HS-27A (cell line): Measurements from ENCODE around the gene CCN2.

ENCODE experiments used
- DNase-seq: peaks from one replicate; pipeline ENCODE4 v3.0.0-alpha.2; 2012; ENCODE audit warnings: low read depth, missing footprints

Gene CCN2

DNA sequence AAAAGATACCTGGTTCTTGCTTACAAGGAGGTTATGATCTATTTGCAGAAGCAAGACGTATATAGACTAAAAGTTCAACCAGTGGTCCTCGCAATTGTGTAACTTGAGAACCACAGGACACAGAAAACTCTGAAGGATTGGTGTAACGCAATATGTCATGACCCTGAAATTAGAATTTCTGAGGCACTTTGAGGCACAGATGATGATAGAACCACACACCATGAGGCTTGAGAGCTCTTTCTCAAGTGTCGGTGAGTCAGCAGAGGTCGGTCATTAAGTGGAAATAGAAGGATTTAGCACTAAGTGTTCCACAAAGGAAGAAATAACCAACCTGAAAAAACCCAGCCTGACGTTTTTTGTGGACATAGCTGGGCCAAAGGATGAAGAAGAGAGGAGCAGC is 15.3 kb upstream of the CCN2 start:
- no peak for DNase-seq

DNA sequence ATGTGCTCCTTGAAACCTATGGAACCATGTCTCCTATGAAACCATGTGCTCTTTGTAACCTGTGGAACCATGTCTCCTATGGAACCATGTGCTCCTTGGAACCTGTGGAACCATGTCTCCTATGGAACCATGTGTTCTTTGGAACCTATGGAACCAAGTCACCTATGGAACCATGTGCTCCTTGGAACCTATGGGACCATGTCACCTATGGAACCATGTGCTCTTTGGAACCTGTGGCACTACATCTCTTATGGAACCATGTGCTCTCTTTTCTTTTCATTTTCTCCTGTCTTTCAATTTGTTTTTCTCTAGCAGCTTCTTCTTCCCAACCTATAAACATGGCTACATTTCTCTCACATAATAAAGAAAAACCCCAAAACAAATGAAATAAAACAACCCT is 11.9 kb upstream of the CCN2 start:
- DNase-seq: no peak

DNA sequence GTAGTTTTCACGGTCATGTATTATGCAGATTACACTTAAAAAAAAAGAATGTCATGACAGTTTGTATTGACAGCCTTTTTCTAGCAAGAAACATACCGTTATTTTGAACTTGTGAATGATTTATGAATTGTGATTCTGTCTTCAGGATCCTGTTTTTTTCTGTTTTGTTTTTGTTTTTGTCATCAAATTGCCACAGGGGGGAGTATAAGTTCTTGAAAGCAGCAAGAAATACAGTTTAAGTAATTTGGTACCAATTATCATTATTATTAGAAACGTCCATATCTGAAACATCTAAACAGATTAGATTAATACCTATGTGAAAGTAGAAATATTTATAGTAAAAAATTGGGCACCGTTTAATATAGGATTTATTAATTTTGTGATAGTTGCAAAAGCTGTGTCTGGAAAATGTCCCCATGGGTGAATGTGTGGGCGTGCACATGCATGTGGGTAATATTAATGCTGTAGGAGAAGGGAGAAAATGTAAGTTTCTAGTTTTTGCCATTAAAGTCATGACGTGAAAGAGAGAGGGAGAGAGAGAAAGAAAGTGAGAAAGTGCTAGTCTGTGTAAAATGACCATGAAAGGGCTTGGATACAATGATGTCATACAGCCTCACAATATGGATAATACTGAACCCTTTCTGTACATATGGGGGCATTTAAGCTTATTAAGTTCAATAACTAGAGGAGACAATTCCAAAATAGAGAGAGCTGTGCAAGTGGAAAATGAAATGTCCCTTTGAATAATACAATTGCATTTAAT is 9.4 kb upstream of the CCN2 start:
- DNase-seq: no peak

DNA sequence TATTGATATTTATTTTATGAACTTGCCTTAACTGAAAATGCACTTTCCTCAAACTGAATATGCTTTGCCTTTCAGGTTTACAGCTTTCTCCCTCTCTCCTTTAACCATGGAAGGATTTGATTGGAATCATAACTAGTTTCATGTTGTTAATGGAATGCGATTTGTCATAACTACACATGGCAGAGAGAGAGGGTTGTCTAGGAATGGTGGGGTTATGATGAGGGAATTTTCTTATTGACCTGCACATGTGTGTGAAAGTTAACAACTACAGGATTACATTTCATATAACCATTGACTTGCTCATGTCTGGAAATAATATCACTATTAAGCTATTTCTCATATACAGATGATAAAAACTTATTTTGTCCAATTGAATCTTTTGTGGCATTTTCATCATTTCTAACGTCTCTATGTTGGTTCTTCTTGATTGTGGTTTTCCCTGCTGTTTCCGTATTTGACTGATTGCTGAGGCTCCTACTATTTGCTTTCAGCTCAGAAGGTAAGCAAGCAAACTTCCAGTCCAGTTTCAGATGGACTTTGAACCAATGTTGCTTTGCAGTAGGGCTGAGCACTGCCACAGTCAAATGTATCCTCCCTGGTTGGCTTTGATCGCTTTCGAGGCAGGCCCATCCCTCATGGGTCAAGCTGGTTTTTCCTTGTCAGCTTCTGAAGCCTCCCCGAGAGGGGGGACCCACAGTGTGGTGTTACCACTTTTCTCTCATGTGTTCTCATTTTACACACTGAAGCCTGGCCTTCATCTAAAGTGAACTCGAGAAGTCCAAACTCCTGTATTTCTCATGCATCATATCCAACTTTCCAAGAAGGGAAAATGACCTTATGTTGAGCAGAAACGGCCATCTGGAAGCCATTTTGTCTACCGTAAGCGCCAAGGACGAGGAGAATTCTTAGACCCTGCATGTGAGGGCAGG is 7.6 kb upstream of the CCN2 start:
- DNase-seq: no peak

DNA sequence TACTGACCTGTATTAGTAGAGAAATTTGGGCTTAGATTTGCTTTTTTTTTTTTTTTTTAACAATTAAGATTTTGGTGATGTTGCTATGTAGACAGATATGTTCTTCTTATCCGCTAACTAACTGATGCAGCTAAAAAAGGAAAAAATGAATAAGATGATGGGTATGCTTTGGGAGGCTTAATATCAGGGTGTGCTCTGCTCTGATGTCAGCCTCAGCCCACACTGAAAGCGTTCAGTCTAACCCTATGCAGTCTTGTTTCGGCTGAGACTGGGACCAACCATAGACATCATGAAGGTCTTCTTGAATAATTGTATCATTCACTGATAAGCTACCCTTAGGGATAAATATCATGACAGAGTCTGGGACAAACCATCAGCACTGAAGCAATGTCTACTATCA is 6.9 kb upstream of the CCN2 start:
- no peak for DNase-seq

DNA sequence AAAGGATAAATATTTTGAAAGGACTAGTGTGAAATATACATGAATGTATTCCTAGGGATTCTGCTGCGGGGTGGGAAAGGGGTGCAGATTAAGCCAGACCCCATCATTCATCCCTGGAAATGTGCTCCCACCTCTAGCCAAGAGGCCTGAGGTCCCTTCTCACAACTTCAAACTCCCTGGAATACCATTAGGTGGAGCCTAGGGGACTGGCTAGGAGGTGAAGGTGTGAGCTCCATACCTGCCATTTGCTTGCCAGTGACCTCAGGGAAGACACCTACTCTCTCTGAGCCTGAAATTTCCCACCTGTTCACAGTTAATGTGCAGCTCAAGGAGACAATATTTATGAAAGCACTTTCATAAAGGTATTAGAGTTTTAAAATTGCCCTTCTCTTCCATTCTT is 4.7 kb upstream of the CCN2 start:
- DNase-seq: no peak

DNA sequence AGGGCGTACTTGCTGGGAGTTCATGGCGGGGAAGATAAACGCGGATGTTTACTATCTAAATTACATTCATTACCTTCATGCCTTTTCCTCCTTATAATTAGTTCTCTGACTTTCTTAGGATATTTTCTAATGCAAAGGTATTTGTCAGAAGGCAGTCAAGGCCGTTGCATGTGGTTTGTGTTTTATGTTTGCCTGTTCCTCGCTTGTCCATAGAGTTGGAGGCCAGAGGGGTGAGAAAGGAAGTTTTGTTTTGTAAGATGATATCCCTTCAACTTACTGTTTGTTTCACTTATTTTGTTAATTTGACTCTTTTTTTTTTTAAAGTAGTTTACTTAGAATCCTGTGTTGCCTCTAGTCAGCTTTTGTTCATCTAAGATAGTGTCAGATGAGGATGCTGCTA is 4.0 kb upstream of the CCN2 start:
- DNase-seq: no peak

DNA sequence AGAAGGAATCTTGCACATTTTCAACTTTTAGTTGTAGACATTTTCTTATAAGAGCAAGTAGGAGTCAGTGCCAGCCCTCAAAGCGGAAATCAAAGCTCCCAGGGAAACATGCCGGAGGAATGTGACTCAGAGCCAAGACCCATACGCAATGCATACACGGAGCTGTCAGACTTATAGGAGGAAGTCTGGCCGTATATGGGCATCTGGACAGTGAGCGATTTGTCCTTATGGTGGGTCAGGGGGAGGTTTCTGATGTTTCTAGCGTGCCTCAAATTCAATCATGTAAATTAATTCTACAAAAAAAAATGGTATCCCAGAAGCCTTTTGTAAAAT is 3.6 kb upstream of the CCN2 start:
- peak; percentile 94 for DNase-seq

DNA sequence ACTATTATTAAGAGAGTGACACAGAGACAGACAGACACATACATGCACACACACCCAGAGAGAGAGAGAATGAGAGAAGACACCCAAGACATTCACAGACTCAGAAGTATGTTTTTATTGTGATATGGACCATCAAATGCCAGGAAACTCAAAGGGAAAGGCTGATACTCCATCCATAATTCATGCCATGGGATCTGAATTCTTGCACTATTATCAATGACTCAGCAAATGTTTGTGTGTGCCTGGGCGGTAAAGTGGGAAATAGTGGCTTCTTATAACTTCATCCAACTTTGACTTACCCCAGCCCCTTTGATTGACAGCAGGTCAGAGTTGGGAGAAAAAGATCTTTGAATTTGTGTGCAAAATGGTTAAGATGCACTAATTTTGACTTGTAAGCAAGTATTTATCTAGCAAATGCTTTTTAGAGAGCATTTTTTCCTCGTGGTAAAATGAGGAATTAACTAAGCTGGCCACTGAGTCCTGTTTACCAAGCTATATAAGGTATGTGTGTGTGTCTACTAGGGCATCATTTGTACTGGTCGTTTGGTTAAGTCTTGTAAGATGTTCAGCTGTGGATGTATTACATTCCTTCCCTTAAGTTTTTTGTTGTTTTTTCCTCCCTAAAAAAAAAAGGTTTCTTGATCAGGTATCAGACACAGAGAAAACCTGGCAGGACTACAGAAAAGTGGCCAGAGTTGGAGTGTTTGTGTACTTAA is 3.0 kb upstream of the CCN2 start:
- no peak for DNase-seq

DNA sequence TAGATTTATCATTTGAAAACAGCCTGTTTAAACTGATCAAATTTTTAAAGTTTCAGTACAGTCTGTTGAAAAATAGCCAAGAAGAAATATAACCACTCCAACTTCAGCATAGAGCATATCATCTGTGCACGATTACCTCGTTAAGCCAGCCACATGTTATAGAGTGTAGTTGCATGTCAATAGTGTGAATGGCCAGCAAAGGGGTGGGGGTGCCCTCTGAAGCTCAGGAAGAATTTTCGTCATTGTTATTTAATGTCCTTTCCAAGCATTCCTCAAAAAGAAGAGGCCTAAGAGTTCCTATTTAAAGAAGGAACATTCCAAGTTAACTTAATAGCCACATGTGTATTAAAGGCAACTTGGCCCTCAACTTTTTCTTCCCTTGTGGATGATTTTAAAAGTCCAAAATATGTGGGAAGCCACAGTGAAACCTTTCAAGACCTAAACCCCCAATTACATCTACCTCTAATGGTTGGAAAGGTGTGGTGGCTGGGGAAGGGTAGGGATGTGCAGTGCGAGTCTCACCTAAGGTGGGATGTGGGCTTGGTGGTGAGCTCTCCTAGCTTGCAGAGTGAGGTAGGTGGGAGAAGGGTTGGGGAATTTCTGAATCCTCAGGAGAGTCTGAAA is 1.8 kb upstream of the CCN2 start:
- no peak for DNase-seq

DNA sequence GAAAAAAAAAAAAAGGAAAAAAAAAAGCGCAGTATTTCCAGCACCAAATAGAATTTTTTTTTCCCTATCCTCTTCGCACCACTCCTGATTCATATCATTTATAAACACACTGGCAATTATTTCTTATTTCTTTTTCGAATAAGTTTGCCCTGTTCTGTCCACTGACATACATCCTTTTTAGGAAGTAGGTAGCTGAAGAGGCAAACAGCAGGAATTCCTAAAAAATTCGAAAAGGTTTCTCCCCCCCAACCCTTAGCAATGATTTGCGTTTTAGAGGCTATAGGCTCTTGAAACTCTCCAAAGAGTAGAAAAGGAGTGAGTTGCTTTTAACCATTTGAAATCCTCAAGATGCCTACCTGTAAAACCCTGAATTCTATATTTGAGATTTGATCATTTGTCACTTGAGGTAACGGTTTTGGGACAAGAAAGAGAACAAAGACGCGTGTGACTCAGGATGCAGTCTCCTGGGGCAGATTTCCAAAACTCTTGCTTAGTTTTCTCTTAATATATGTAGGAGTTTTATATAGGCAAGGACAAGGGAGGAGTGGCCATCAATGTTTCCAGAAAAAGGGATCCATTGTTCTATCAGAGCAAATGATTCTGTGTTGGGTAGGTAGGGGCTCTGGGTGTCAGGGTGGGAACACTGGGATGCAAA is 531 bp upstream of the CCN2 start:
- DNase-seq: no peak

DNA sequence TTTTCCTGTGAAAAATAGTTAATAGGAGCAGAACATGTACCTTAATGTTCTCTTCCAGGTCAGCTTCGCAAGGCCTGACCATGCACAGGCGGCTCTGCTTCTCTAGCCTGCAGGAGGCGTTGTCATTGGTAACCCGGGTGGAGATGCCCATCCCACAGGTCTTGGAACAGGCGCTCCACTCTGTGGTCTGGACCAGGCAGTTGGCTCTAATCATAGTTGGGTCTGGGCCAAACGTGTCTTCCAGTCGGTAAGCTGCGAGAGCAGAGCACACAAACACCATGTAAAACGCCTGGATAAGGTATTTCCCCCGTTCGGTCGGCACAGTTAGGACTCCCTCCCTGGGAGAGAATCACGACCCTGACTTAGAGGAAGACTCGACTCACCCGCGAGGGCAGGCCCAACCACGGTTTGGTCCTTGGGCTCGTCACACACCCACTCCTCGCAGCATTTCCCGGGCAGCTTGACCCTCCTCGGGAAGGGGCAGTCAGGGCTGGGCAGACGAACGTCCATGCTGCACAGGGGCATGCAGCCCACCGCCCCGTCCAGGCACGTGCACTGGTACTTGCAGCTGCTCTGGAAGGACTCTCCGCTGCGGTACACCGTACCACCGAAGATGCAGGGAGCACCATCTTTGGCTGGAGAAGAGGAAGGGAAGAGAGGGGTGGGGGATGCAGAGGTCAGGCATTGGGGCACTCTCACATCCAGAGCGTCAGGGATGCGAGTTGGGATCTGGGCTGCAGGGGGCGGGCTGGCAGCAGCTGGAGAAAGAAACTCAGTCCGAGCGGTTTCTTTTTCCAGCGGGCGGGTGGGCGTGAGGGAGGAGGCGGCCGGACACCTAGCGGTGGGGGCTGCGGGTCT is 1.0 kb downstream of the CCN2 start:
- DNase-seq: no peak

DNA sequence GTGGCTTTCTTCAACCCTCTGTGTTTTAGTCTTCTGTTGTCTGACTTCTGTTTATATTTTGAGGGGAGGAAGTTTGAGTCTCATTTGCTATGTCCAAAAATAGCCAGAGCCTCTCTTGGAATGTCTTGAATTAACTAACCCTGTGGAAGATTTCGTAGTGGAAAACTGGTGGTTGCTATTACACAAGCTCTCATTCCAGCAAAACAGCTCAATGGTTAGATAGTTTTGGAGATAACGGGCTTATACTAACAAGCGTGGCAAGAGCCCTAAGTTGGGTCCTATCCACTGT is 1.6 kb downstream of the CCN2 start:
- no peak for DNase-seq

DNA sequence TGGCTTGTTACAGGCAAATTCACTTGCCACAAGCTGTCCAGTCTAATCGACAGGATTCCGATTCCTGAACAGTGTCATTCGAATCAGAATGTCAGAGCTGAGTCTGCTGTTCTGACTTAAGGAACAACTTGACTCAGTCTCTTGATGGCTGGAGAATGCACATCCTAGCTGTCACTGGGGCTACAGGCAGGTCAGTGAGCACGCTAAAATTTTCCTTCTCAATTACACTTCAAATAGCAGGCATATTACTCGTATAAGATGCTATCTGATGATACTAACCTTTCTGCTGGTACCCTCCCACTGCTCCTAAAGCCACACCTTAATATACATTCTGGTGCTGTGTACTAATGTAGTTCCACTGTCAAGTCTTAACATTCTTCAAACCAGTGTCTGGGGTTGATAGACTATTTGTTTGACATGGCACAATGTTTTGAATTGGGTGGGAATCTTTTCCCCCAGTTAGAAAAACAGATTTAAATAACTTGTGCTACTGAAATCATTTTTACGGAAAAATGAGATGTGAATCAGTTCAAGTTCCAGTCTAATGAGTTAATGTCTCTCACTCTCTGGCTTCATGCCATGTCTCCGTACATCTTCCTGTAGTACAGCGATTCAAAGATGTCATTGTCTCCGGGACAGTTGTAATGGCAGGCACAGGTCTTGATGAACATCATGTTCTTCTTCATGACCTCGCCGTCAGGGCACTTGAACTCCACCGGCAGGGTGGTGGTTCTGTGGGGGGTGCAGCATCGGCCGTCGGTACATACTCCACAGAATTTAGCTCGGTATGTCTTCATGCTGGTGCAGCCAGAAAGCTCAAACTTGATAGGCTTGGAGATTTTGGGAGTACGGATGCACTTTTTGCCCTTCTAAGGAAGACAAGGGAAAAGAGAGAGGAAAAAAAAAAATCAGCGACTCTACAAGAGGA is 2.2 kb downstream of the CCN2 start:
- no peak for DNase-seq

DNA sequence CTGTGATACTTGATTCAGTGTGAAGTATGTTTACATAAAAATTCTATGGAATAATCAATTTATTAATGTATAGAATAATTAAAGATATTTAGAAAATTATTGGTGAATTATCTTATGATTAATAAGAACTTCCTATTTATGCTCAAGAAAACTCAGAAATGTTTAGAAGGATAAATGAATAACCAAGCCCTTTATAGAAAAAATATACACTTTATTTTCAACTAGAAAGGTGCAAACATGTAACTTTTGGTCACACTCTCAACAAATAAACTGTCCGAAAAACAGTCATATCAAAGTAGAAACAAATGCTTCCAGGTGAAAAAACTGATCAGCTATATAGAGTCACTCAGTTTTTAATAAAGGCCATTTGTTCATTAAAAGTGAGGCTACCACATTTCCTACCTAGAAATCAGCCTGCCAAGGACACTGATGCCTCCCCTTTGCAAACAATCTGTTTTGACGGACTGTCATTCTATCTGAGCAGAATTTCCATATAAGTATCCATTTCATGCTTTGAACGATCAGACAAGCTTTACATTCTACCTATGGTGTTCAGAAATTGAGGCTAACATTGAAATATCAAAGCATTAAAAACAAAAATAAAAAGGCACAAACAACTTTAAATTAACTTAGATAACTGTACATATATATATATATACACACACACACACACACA is 3.0 kb downstream of the CCN2 start:
- DNase-seq: no peak

DNA sequence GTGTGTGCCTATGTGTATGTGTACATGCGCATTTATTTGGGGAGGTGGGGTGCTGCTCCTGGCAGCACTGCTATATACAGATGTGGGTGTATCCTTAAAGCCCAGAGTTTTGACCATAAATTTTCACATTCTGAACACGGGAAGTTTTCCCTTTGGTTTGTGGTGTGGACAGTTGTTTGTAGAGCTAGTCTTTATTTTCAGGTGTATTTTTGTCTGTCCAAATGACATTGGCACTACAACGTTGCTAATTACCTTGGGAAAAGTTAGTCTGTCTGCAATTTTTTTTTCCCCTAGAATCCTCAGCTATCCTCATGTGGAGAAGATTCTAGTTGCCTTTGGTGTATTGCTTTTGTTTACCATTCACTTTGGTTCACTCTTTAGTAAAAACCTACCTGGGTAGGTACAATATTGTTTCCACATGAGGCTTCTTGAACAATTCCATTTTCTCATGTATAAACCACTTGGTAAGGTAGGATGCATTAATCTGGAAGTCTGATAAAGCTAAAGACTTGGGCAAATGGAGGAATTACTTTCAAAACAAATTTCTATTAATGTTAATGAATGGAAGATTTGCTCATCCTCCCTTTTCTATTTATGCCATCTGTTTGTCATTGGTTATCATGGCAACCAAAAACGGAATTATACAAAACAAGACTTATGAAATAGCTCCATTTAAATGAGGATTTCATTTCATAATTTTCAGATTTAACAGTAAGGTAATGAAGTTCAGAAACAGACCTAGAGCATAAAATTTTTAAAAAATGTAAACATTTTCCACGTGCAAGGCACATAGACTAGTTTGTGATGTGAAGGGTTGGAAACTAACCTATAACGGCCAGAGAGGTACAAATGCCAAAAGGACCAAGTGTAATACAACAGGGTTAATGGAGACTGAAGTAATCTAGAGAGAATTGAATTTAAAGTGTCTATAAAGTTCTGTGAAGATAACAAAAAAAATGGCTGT is 3.9 kb downstream of the CCN2 start:
- no peak for DNase-seq

DNA sequence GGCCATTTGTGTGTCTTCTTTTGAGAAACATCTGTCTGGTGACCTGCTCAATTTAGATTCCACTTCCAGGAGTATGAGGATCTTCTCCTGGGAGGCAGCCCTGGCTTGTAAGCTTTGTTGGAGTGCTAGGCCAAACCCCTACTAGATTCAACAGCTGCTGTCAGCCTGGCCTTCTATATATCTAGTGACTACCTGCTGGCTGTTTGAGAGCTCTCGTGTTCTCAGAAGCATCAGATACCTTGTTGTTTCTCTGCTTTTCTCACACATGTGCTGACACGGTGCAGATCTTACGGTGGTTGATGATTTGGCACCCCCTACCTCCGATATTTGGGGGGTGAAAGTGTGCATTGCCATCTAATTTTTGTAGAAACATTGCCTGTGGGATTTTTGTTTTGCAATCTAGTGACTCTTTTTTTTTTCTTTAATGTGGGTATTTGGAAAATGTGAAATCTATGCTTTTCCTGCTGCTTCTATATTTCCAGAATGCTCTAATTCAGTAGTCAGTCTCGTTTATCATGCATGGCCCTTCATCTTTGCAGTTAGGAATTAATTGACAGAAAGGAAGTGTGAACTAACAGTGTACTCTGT is 4.7 kb downstream of the CCN2 start:
- no peak for DNase-seq

DNA sequence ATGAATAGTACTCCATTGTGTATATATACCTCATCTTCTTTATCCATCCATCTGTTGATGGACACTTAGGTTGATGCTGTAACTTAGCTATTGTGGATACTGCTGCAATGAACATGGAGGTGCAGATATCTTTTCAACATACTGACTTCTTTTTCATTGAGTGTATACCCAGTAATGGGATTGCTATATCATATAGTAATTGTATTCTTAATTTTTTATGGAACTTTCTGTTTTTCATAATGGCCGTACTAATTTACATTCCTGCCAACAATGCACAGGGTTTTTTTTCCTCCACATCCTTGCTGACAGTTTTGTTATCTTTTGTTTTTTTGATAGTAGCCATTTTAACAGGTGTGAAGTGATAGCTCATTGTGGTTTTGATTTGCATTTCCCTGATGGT is 5.2 kb downstream of the CCN2 start:
- no peak for DNase-seq
